PC-3 (cell line): ENCODE results near the gene ZNF407.

Source experiments
- EZH2 ChIP-seq: fragments of 300-600 bp; sonication (generic); IDR thresholded peaks from one replicate; pipeline ENCODE4 v1.6.1; 2017; ENCODE audit warnings: antibody characterized with exemption, mild to moderate bottlenecking, low read length; ENCODE audit not compliant: unreplicated experiment
- EZH2phosphoT487 ChIP-seq: fragments of 300-600 bp; sonication (generic); IDR thresholded peaks from 2 replicates; pipeline ENCODE4 v1.6.1; 2018; ENCODE audit warnings: mild to moderate bottlenecking, antibody characterized with exemption, low read length, borderline replicate concordance
- TF ChIP-seq, protein P1 (sequence below): fragments of 300-600 bp; sonication (generic); conservative IDR thresholded peaks from 2 replicates; pipeline ENCODE4 v1.5.1; 2017; ENCODE audit warnings: antibody characterized with exemption, low read depth, mild to moderate bottlenecking, low read length

DNA sequence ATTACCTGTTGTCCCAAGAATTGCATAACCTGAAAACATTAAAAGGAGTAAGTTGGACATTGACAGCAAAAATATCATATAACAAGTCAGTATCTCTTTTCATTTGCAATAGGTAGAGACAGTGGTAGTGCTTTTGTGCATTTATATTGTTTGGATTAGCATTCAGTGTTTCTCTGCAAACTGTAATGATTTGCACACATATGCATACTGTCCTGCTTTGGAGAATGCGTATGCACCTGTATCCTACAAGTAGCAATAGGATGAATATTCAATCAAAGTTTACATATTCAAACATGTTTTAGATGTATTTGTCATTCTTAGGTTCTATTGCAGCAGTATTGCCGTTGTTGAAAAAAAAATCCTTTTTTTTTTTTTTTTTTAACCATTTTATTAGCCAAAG lies 201.9 kb downstream of the ZNF407 start:
- TF ChIP-seq EZH2 (no peak), EZH2phosphoT487 (no peak)
- TF ChIP-seq, protein P1, sequence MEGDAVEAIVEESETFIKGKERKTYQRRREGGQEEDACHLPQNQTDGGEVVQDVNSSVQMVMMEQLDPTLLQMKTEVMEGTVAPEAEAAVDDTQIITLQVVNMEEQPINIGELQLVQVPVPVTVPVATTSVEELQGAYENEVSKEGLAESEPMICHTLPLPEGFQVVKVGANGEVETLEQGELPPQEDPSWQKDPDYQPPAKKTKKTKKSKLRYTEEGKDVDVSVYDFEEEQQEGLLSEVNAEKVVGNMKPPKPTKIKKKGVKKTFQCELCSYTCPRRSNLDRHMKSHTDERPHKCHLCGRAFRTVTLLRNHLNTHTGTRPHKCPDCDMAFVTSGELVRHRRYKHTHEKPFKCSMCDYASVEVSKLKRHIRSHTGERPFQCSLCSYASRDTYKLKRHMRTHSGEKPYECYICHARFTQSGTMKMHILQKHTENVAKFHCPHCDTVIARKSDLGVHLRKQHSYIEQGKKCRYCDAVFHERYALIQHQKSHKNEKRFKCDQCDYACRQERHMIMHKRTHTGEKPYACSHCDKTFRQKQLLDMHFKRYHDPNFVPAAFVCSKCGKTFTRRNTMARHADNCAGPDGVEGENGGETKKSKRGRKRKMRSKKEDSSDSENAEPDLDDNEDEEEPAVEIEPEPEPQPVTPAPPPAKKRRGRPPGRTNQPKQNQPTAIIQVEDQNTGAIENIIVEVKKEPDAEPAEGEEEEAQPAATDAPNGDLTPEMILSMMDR, result no peak
